Ovary (tissue), 9 donors: ENCODE measurements around the gene CFAP119. TPM values are rescaled to one million over a fixed set of nuclear protein-coding genes. Genes with fewer than 3 reads are reported as not detected.

ENCODE experiments used
- DNase-seq, 5 donors: peaks; one replicate each; pipeline ENCODE4 v3.0.0-alpha.2; 2019 to 2020
- H3K27ac ChIP-seq, 2 donors: fragments of 200-600 bp; one replicate each; pipeline versions ENCODE4 v1.5.1 to v1.8.0; 2019 to 2022
- H3K27me3 ChIP-seq: fragments of 200-600 bp; one replicate; pipeline ENCODE4 v1.8.0; 2022
- H3K36me3 ChIP-seq: fragments of 200-600 bp; sonication (generic); one replicate; pipeline ENCODE4 v1.5.1; 2019
- H3K4me1 ChIP-seq: one replicate; pipeline ENCODE4 v1.8.1; 2013; ENCODE audit warnings: mild to moderate bottlenecking, moderate library complexity; ENCODE audit not compliant: insufficient read depth
- H3K4me3 ChIP-seq: fragments of 200-600 bp; sonication (generic); one replicate; pipeline ENCODE4 v1.5.1; 2017
- H3K9me3 ChIP-seq, 2 donors: fragments of 200-600 bp in 1 of 2; sonication (generic) in 1 of 2; one replicate each; pipeline versions ENCODE4 v1.5.1 to v1.8.1; 2013 to 2019; ENCODE audit warnings: mild to moderate bottlenecking in 1 of 2, moderate library complexity in 1 of 2
- CTCF ChIP-seq, 3 donors: fragments of 450-650 bp in 2 of 3; fragments of 200-600 bp in 1 of 3; IDR thresholded peaks; one replicate each; pipeline versions ENCODE4 v1.5.1 to v1.8.0; 2016 to 2022; ENCODE audit warnings: antibody characterized with exemption in 3 of 3, mild to moderate bottlenecking in 1 of 3
- EP300 ChIP-seq: sonication (generic); formaldehyde crosslinking; IDR thresholded peaks from one replicate; pipeline ENCODE4 v1.6.1; 2017; ENCODE audit warnings: antibody characterized with exemption
- POLR2A ChIP-seq: fragments of 450-650 bp; IDR thresholded peaks from one replicate; pipeline ENCODE4 v1.6.1; 2017; ENCODE audit warnings: antibody characterized with exemption, mild to moderate bottlenecking, moderate library complexity
- whole genome bisulfite sequencing, 3 donors: extraction: QIAGEN DNeasy Blood & Tissue Kit in 1 of 3; methylation state at CpG; one replicate each; pipeline versions ENCODE4 v1.1.5 to v1.1.7; 2013 to 2017; 5-methylcytosine and 5-hydroxymethylcytosine counted together
- intact Hi-C, 4 donors: fragments of 100-400 bp; cut with DNase I; formaldehyde crosslinking; loops; one replicate each; pipeline versions ENCODE4 v1.11.0 to v1.15.1; 2022 to 2023
- polyA plus RNA-seq, 2 donors: library from polyadenylated mRNA; stranded (reverse); fragments of 200-250 nt in 1 of 2; fragments of 350-450 nt in 1 of 2; fragmentation: Illumina TruSeq in 1 of 2; extraction: RNeasy Lipid Tissue Mini Kit (QIAGEN cat#74804) in 1 of 2; gene quantifications; one replicate each; pipeline ENCODE4 v1.2.3, GENCODE V29; 2013 to 2014
- total RNA-seq, 7 donors: library from RNA; depleted of rRNA in 2 of 7; stranded (reverse); fragments of >200 nt in 2 of 7; fragmentation: NEBNext Ultra II Directional in 3 of 7; extraction: Animal tissue kit (Norgen Biotek cat#: 25700) in 3 of 7; gene quantifications; one replicate each; pipeline versions ENCODE4 v1.1.0 to v1.2.4, GENCODE V29; 2016 to 2023
- donor health status: DM: no; HTN: no; CAD: no; lungs with moderate emphysema.
- donor health status: DM: no; HTN: no; CAD: no.
- donor health status: Bipolar disorder and iron deficiency.
- donor health status: DM: yes; HTN: yes; CAD: no.
- donor health status: DM: no; HTN: no; CAD: no.
- donor health status: DM: yes; HTN: yes; CAD: no.

CFAP119 gene
- total and polyA plus RNA-seq, 9 donors, result 1.2 to 27.0 (median 4.6) TPM

- H3K27ac ChIP-seq, result no peak overlapping the region
These were observed 11.7 kb downstream of the CFAP119 start for GRCh38 chr16:30750201-30750600.

GRCh38 chr16:30748634-30749445 is 13.0 kb downstream of the CFAP119 start:
- Histone ChIP-seq H3K4me3 (peak overlapping the region; percentile 91), H3K27ac (no peak overlapping the region), H3K9me3 (no peaks in the 10 kb centered on the region), H3K27me3 (no peaks in the 10 kb centered on the region), H3K4me1 (no peaks in the 10 kb centered on the region), H3K36me3 (no peaks in the 10 kb centered on the region)
- intact Hi-C loops, result no loop called here
- DNase-seq, result peak in 4 of 5 donors; percentile 53 to 70 (median 66)
- 13 to 19% (median 16%) methylated on average over 28 to 36 of the region's 36 CpGs for WGBS, 3 donors
- TF ChIP-seq EP300, result no peak
- no peak for TF ChIP-seq POLR2A
- no peak for TF ChIP-seq CTCF (IDR thresholded peaks at IDR 0.05)

More at GRCh38 chr16:30750201-30750600, 11.7 kb downstream of the CFAP119 start:
- no peaks in the 10 kb centered on the region for H3K27me3 ChIP-seq
- DNase-seq, result no peak
- 80 to 87% (median 83%) methylated on average over 4 of the region's 4 CpGs for WGBS, 3 donors
- no peaks in the 10 kb centered on the region for H3K36me3 ChIP-seq
- TF ChIP-seq EP300, result no peak
- TF ChIP-seq CTCF (IDR thresholded peaks at IDR 0.05), result no peak
- TF ChIP-seq POLR2A, result no peak
- H3K9me3 ChIP-seq, result no peaks in the 10 kb centered on the region
- intact Hi-C loops, result no loop called here
- H3K4me1 ChIP-seq, result no peaks in the 10 kb centered on the region
- no peak overlapping the region for H3K4me3 ChIP-seq

- Histone ChIP-seq H3K27ac (peak within 1 kb of the TSS in 1 of 2 donors; percentile 73), H3K27me3 (no peaks in the 10 kb centered on the region), H3K4me3 (peak within 1 kb of the TSS; percentile 91), H3K4me1 (no peaks in the 10 kb centered on the region), H3K36me3 (no peaks in the 10 kb centered on the region), H3K9me3 (no peaks in the 10 kb centered on the region)
- WGBS, 3 donors, result 1% methylated on average over 60 of the region's 60 CpGs
- intact Hi-C loops, result no loop called here
- peak; percentile 41 for TF ChIP-seq POLR2A
- no peak for TF ChIP-seq CTCF (IDR thresholded peaks at IDR 0.05)
- no peak for TF ChIP-seq EP300
- peak; percentile 98 to 99 (median 99) for DNase-seq
These were observed 13.8 kb downstream of the CFAP119 start, which contains the start of gene PHKG2 for GRCh38 chr16:30747799-30748633. TSS of gene PHKG2 (plus strand) at chr16:30748425. CDS start at chr16:30748821, 396 bp downstream.

GRCh38 chr16:30747331-30747730 is 14.5 kb downstream of the CFAP119 start:
- peak overlapping the region; percentile 91 for H3K4me3 ChIP-seq
- TF ChIP-seq EP300, result no peak
- no peak for TF ChIP-seq CTCF (IDR thresholded peaks at IDR 0.05)
- TF ChIP-seq POLR2A, result no peak
- H3K27me3 ChIP-seq, result no peaks in the 10 kb centered on the region
- no peak for DNase-seq
- peak overlapping the region in 1 of 2 donors; percentile 73 for H3K27ac ChIP-seq
- intact Hi-C loops, result no loop called here
- 19 to 25% (median 21%) methylated on average over 3 of the region's 3 CpGs for WGBS, 3 donors
- H3K36me3 ChIP-seq, result no peaks in the 10 kb centered on the region
- H3K9me3 ChIP-seq, result no peaks in the 10 kb centered on the region
- no peaks in the 10 kb centered on the region for H3K4me1 ChIP-seq
